ENCODE results near the gene TAS1R3. TPM values are rescaled to one million over a fixed set of nuclear protein-coding genes. Genes with fewer than 3 reads are reported as not detected.

The TAS1R3 gene
- polyA plus RNA-seq, 1 donor from 2014 or later = 1.0 TPM

GRCh38 chr1:1347026-1347595, 16.0 kb downstream of the TAS1R3 start:
- Histone ChIP-seq H3K36me3 (ENCODE audit: insufficient read depth, low read length) (no peaks in the 10 kb centered on the region), H3K4me3 (ENCODE audit: low read length) (peak overlapping the region; percentile 82), H4K20me1 (ENCODE audit: insufficient read depth) (peaks cover 13% of the 10 kb centered on the region), H3K9me3 (ENCODE audit: low read length) (no peaks in the 10 kb centered on the region), H3F3A (ENCODE audit: insufficient read depth, low read length, poor library complexity, severe bottlenecking) (no peaks in the 10 kb centered on the region), H3K27ac (ENCODE audit: low read length) (no peak overlapping the region), H3K79me2 (replicated peaks; ENCODE audit: insufficient read depth, low read length) (peaks cover 12% of the 10 kb centered on the region), H3K9ac (ENCODE audit: low read length) (no peak overlapping the region), H3K27me3 (ENCODE audit: insufficient read depth, low read depth, low read length) (no peaks in the 10 kb centered on the region), H2AFZ (ENCODE audit: low read depth, low read length) (no peak overlapping the region), H3K4me2 (ENCODE audit: low read length) (no peak overlapping the region), H3K9me2 (ENCODE audit: insufficient read depth, low read length) (no peaks in the 10 kb centered on the region)
- TF ChIP-seq MXI1 (conservative IDR thresholded peaks at IDR 0.05; ENCODE audit: poor library complexity, severe bottlenecking) (no peak), EZH2 (IDR thresholded peaks at IDR 0.05; ENCODE audit: borderline replicate concordance, insufficient read depth, low read length, poor library complexity, severe bottlenecking) (no peak), EP300 (conservative IDR thresholded peaks at IDR 0.05; ENCODE audit: poor library complexity, severe bottlenecking) (no peak), POLR2AphosphoS5 (IDR thresholded peaks at IDR 0.05) (no peak), SMC3 (conservative IDR thresholded peaks at IDR 0.05; ENCODE audit: poor library complexity) (no peak)
- TF ChIP-seq, protein P1, sequence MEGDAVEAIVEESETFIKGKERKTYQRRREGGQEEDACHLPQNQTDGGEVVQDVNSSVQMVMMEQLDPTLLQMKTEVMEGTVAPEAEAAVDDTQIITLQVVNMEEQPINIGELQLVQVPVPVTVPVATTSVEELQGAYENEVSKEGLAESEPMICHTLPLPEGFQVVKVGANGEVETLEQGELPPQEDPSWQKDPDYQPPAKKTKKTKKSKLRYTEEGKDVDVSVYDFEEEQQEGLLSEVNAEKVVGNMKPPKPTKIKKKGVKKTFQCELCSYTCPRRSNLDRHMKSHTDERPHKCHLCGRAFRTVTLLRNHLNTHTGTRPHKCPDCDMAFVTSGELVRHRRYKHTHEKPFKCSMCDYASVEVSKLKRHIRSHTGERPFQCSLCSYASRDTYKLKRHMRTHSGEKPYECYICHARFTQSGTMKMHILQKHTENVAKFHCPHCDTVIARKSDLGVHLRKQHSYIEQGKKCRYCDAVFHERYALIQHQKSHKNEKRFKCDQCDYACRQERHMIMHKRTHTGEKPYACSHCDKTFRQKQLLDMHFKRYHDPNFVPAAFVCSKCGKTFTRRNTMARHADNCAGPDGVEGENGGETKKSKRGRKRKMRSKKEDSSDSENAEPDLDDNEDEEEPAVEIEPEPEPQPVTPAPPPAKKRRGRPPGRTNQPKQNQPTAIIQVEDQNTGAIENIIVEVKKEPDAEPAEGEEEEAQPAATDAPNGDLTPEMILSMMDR (IDR thresholded peaks at IDR 0.05; ENCODE audit: poor library complexity, severe bottlenecking) = no peak

DNA sequence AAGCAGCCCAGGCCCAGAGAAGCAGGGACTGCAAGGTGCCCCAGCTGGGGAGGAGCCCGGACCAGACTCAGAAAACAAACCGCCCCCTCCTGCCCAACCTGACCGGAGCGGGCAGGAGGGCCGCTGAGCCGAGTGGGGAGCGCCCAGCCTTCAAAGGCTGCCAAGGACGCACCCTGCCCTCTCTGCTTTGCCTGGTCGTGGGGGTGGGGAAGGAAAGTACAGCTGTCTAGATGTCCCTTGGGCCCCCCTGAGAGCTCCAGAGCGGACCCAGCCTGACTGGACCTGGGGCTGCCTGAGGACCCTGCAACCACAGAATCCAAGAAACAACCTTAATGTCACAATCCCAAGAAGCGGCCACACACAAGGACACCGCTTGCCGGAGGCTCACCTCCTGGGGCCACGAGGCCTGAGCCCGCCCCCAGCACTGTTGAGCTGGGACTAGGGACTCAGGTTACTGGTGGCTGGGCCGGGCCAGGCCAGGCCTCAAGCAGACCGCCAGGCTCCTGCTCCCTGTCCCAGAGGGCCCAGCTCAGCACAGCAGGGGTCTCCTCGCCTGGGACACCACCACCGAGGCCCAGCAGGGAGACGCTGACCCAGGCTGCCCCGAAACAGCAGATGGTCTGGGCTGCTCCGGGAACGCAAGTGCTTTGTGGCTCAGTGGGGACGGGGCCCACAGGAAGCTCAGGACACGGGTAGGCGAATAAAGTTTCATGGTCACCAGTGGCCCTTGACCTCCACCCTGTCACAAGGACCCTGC, 16.8 kb downstream of the TAS1R3 start:
- Histone ChIP-seq H4K20me1 (ENCODE audit: insufficient read depth) (peaks cover 13% of the 10 kb centered on the region), H3K9me2 (ENCODE audit: insufficient read depth, low read length) (no peaks in the 10 kb centered on the region), H3F3A (ENCODE audit: insufficient read depth, low read length, poor library complexity, severe bottlenecking) (no peaks in the 10 kb centered on the region), H3K4me3 (ENCODE audit: low read length) (peak overlapping the region; percentile 82), H3K4me2 (ENCODE audit: low read length) (peak overlapping the region; percentile 89), H3K36me3 (ENCODE audit: insufficient read depth, low read length) (no peaks in the 10 kb centered on the region), H3K79me2 (replicated peaks; ENCODE audit: insufficient read depth, low read length) (peaks cover 12% of the 10 kb centered on the region), H3K27me3 (ENCODE audit: insufficient read depth, low read depth, low read length) (peaks cover 2% of the 10 kb centered on the region), H3K9me3 (ENCODE audit: low read length) (no peaks in the 10 kb centered on the region), H2AFZ (ENCODE audit: low read depth, low read length) (no peak overlapping the region), H3K27ac (ENCODE audit: low read length) (no peak overlapping the region), H3K9ac (ENCODE audit: low read length) (peak overlapping the region; percentile 74)
- TF ChIP-seq POLR2AphosphoS5 (IDR thresholded peaks at IDR 0.05) (no peak), RAD21 (conservative IDR thresholded peaks at IDR 0.05) (no peak), TAF1 (IDR thresholded peaks at IDR 0.05; ENCODE audit: low read depth) (no peak), EP300 (conservative IDR thresholded peaks at IDR 0.05; ENCODE audit: poor library complexity, severe bottlenecking) (no peak), EZH2 (IDR thresholded peaks at IDR 0.05; ENCODE audit: borderline replicate concordance, insufficient read depth, low read length, poor library complexity, severe bottlenecking) (no peak), MXI1 (conservative IDR thresholded peaks at IDR 0.05; ENCODE audit: poor library complexity, severe bottlenecking) (no peak), SMC3 (conservative IDR thresholded peaks at IDR 0.05; ENCODE audit: poor library complexity) (no peak)
- TF ChIP-seq, protein P2, sequence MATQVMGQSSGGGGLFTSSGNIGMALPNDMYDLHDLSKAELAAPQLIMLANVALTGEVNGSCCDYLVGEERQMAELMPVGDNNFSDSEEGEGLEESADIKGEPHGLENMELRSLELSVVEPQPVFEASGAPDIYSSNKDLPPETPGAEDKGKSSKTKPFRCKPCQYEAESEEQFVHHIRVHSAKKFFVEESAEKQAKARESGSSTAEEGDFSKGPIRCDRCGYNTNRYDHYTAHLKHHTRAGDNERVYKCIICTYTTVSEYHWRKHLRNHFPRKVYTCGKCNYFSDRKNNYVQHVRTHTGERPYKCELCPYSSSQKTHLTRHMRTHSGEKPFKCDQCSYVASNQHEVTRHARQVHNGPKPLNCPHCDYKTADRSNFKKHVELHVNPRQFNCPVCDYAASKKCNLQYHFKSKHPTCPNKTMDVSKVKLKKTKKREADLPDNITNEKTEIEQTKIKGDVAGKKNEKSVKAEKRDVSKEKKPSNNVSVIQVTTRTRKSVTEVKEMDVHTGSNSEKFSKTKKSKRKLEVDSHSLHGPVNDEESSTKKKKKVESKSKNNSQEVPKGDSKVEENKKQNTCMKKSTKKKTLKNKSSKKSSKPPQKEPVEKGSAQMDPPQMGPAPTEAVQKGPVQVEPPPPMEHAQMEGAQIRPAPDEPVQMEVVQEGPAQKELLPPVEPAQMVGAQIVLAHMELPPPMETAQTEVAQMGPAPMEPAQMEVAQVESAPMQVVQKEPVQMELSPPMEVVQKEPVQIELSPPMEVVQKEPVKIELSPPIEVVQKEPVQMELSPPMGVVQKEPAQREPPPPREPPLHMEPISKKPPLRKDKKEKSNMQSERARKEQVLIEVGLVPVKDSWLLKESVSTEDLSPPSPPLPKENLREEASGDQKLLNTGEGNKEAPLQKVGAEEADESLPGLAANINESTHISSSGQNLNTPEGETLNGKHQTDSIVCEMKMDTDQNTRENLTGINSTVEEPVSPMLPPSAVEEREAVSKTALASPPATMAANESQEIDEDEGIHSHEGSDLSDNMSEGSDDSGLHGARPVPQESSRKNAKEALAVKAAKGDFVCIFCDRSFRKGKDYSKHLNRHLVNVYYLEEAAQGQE (IDR thresholded peaks at IDR 0.05; ENCODE audit: borderline replicate concordance) = no peak
- TF ChIP-seq, protein P1 (IDR thresholded peaks at IDR 0.05; ENCODE audit: poor library complexity, severe bottlenecking) = no peak

Data from neural cell (in vitro differentiated cells).